ENCODE data around the gene SLC46A3. TPM values are rescaled to one million over a fixed set of nuclear protein-coding genes. Genes with fewer than 3 reads are reported as not detected.
A peak's percentile ranks its signal among the peaks of the same experiment; 100 is the strongest.

The SLC46A3 gene
- total and polyA plus RNA-seq, 4 donors, result 7.0 to 63.3 (median 32.6) TPM

DNA sequence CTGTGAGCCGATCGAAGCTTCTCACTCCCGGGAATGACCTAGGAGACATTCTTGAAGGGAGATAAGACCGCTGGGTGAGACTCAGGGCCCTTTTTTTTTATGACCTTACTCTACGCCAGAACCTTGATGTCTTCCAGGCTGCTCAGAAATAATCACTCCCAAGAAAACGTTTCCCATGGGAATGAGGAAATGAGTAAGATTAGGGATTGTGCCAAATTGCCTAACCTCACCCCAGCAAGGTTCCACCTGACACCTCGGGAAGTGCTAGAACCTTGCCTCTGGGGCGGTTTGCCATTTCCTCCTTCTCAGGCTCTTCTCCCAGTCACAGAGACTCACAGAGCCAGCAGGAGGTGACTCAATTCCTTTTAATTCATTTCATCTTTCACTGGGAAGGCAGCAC, 2.3 kb downstream of the SLC46A3 start:
- TF ChIP-seq RAD21 (IDR thresholded peaks at IDR 0.05), result peak in 1 of 2 donors; percentile 20
- no peak for TF ChIP-seq SP1 (IDR thresholded peaks at IDR 0.05)
- peak in 1 of 2 donors; percentile 15 for TF ChIP-seq EGR1 (IDR thresholded peaks at IDR 0.05; ENCODE audit: low read depth in 2 of 2)
- TF ChIP-seq RXRA (IDR thresholded peaks at IDR 0.05), result peak in 1 of 2 donors; percentile 11
- peak in 1 of 2 donors; percentile 9 for TF ChIP-seq JUND (IDR thresholded peaks at IDR 0.05)
- TF ChIP-seq, protein P1, sequence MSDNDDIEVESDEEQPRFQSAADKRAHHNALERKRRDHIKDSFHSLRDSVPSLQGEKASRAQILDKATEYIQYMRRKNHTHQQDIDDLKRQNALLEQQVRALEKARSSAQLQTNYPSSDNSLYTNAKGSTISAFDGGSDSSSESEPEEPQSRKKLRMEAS (IDR thresholded peaks at IDR 0.05), result no peak
- TF ChIP-seq, protein P2, sequence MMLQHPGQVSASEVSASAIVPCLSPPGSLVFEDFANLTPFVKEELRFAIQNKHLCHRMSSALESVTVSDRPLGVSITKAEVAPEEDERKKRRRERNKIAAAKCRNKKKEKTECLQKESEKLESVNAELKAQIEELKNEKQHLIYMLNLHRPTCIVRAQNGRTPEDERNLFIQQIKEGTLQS (IDR thresholded peaks at IDR 0.05), result no peak
- peak; percentile 64 for TF ChIP-seq NR2F2 (IDR thresholded peaks at IDR 0.05)
- Histone ChIP-seq H3K9ac (ENCODE audit: low read depth in 1 of 2, low read length in 2 of 2) (peak overlapping the region in 1 of 2 donors; percentile 10), H3K27ac (ENCODE audit: low read depth in 1 of 2, low read length in 2 of 2) (peak overlapping the region; percentile 36 to 72), H3K36me3 (ENCODE audit: control insufficient read depth in 4 of 4, insufficient read depth in 3 of 4, low read depth in 1 of 4, low read length in 3 of 4) (peaks cover 0 to 4% (median 1%) of the 10 kb centered on the region in 4 donors), H3K9me3 (ENCODE audit: control insufficient read depth in 4 of 4, low read length in 3 of 4) (no peaks in the 10 kb centered on the region), H3K4me3 (ENCODE audit: low read depth in 1 of 3, low read length in 3 of 3) (no peak overlapping the region), H3K27me3 (ENCODE audit: control insufficient read depth in 4 of 4, insufficient read depth in 4 of 4, low read length in 3 of 4) (no peaks in the 10 kb centered on the region), H3K4me1 (ENCODE audit: control insufficient read depth in 4 of 4, insufficient read depth in 4 of 4, low read length in 3 of 4) (peaks cover 5 to 23% (median 16%) of the 10 kb centered on the region in 4 donors)
- DNase-seq (ENCODE audit: low spot score), result no peak
- 24% methylated on average over 8 of the region's 8 CpGs for WGBS

DNA sequence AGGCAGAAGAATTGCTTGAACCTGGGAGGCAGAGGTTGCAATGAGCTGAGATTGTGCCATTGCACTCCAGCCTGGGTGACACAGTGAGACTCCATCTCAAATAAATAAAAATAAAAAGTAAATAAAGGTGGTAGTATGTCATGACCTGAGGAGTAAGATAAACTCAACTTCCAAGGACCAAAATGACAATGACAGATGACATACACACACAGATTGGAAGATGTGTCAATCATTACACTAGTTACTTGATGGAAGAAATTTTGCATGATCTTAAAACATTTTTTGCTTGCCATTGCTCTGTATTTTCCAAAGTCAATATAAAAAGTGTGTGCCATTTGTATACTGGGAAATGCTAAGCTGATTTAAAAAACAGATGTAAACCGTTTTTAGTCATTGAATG, 4.1 kb downstream of the SLC46A3 start:
- Histone ChIP-seq H3K9me3 (ENCODE audit: control insufficient read depth in 4 of 4, low read length in 3 of 4) (no peaks in the 10 kb centered on the region), H3K27ac (ENCODE audit: low read depth in 1 of 2, low read length in 2 of 2) (no peak overlapping the region), H3K9ac (ENCODE audit: low read depth in 1 of 2, low read length in 2 of 2) (no peak overlapping the region), H3K27me3 (ENCODE audit: control insufficient read depth in 4 of 4, insufficient read depth in 4 of 4, low read length in 3 of 4) (no peaks in the 10 kb centered on the region), H3K36me3 (ENCODE audit: control insufficient read depth in 4 of 4, insufficient read depth in 3 of 4, low read depth in 1 of 4, low read length in 3 of 4) (peaks cover 6 to 12% (median 8%) of the 10 kb centered on the region in 4 donors), H3K4me1 (ENCODE audit: control insufficient read depth in 4 of 4, insufficient read depth in 4 of 4, low read length in 3 of 4) (peaks cover 5 to 21% (median 16%) of the 10 kb centered on the region in 4 donors), H3K4me3 (ENCODE audit: low read depth in 1 of 3, low read length in 3 of 3) (no peak overlapping the region)
- TF ChIP-seq SP1 (IDR thresholded peaks at IDR 0.05) (no peak), JUND (IDR thresholded peaks at IDR 0.05) (no peak), HNF4G (IDR thresholded peaks at IDR 0.05) (no peak), FOXA2 (IDR thresholded peaks at IDR 0.05) (no peak), GABPA (IDR thresholded peaks at IDR 0.05 in 1 of 2, conservative IDR thresholded peaks at IDR 0.05 in 1 of 2) (no peak), YY1 (IDR thresholded peaks at IDR 0.05) (no peak), NR2F2 (IDR thresholded peaks at IDR 0.05) (no peak), HNF4A (conservative IDR thresholded peaks at IDR 0.05) (no peak), TAF1 (conservative IDR thresholded peaks at IDR 0.05) (no peak), RAD21 (IDR thresholded peaks at IDR 0.05) (no peak), EGR1 (IDR thresholded peaks at IDR 0.05; ENCODE audit: low read depth in 2 of 2) (no peak), FOXA1 (IDR thresholded peaks at IDR 0.05) (no peak), RXRA (IDR thresholded peaks at IDR 0.05) (no peak)
- TF ChIP-seq, protein P3, sequence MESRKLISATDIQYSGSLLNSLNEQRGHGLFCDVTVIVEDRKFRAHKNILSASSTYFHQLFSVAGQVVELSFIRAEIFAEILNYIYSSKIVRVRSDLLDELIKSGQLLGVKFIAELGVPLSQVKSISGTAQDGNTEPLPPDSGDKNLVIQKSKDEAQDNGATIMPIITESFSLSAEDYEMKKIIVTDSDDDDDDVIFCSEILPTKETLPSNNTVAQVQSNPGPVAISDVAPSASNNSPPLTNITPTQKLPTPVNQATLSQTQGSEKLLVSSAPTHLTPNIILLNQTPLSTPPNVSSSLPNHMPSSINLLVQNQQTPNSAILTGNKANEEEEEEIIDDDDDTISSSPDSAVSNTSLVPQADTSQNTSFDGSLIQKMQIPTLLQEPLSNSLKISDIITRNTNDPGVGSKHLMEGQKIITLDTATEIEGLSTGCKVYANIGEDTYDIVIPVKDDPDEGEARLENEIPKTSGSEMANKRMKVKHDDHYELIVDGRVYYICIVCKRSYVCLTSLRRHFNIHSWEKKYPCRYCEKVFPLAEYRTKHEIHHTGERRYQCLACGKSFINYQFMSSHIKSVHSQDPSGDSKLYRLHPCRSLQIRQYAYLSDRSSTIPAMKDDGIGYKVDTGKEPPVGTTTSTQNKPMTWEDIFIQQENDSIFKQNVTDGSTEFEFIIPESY (IDR thresholded peaks at IDR 0.05), result no peak
- TF ChIP-seq, protein P1 (IDR thresholded peaks at IDR 0.05), result no peak
- TF ChIP-seq, protein P4, sequence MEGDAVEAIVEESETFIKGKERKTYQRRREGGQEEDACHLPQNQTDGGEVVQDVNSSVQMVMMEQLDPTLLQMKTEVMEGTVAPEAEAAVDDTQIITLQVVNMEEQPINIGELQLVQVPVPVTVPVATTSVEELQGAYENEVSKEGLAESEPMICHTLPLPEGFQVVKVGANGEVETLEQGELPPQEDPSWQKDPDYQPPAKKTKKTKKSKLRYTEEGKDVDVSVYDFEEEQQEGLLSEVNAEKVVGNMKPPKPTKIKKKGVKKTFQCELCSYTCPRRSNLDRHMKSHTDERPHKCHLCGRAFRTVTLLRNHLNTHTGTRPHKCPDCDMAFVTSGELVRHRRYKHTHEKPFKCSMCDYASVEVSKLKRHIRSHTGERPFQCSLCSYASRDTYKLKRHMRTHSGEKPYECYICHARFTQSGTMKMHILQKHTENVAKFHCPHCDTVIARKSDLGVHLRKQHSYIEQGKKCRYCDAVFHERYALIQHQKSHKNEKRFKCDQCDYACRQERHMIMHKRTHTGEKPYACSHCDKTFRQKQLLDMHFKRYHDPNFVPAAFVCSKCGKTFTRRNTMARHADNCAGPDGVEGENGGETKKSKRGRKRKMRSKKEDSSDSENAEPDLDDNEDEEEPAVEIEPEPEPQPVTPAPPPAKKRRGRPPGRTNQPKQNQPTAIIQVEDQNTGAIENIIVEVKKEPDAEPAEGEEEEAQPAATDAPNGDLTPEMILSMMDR (IDR thresholded peaks at IDR 0.05; ENCODE audit: low read depth, low read length, missing input control), result no peak
- TF ChIP-seq, protein P5, sequence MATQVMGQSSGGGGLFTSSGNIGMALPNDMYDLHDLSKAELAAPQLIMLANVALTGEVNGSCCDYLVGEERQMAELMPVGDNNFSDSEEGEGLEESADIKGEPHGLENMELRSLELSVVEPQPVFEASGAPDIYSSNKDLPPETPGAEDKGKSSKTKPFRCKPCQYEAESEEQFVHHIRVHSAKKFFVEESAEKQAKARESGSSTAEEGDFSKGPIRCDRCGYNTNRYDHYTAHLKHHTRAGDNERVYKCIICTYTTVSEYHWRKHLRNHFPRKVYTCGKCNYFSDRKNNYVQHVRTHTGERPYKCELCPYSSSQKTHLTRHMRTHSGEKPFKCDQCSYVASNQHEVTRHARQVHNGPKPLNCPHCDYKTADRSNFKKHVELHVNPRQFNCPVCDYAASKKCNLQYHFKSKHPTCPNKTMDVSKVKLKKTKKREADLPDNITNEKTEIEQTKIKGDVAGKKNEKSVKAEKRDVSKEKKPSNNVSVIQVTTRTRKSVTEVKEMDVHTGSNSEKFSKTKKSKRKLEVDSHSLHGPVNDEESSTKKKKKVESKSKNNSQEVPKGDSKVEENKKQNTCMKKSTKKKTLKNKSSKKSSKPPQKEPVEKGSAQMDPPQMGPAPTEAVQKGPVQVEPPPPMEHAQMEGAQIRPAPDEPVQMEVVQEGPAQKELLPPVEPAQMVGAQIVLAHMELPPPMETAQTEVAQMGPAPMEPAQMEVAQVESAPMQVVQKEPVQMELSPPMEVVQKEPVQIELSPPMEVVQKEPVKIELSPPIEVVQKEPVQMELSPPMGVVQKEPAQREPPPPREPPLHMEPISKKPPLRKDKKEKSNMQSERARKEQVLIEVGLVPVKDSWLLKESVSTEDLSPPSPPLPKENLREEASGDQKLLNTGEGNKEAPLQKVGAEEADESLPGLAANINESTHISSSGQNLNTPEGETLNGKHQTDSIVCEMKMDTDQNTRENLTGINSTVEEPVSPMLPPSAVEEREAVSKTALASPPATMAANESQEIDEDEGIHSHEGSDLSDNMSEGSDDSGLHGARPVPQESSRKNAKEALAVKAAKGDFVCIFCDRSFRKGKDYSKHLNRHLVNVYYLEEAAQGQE (IDR thresholded peaks at IDR 0.05), result no peak
- TF ChIP-seq, protein P2 (IDR thresholded peaks at IDR 0.05), result no peak
- no peak for DNase-seq (ENCODE audit: low spot score)
- WGBS, result 95% methylated on average over 1 of the region's 1 CpG
